ENCODE results near the gene GNAS.

The GNAS gene

DNA sequence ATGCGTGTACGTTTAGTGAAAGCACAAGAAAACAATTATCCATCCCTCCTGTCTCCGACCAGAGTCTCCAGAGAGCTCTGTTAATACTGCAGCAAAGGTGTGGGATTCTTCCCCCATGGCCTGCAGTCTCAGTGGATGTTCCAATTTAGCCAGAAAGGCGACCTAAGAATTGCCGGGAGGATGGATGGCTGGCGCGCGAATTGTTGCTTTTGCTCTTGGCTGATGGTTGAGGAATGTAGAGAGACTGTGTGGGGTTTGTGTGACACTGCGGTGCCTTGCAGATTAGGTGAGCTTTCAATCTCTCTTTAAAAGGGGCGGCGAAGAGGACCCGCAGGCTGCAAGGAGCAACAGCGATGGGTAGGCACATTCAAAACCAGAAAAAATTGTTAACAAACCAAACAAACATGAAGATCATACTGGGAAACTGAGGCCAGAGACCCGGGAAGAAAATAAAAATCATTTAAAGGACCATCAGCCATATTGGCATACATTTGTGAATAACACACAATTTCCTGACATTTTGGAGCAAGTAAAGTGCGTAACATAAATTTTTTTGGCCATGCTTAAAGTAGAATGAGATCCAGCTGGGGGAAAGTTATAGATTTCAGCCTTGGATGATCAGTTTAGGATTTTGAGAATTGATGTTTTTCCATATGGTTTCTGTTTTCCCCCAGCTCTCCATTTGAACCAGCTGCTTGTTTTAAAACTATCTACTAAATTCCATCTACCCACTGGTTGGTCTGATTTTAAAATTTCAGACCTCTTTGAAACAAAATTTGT is 46.3 kb downstream of the GNAS start:
- DNase-seq (ENCODE audit: low spot score), result no peak

GRCh38 chr20:58899512-58899911 is 47.0 kb downstream of the GNAS start:
- DNase-seq (ENCODE audit: low spot score), result no peak

GRCh38 chr20:58900397-58900796 is 47.9 kb downstream of the GNAS start:
- no peak for DNase-seq (ENCODE audit: low spot score)

GRCh38 chr20:58901488-58902402 is 49.2 kb downstream of the GNAS start:
- DNase-seq (ENCODE audit: low spot score), result no peak

DNA sequence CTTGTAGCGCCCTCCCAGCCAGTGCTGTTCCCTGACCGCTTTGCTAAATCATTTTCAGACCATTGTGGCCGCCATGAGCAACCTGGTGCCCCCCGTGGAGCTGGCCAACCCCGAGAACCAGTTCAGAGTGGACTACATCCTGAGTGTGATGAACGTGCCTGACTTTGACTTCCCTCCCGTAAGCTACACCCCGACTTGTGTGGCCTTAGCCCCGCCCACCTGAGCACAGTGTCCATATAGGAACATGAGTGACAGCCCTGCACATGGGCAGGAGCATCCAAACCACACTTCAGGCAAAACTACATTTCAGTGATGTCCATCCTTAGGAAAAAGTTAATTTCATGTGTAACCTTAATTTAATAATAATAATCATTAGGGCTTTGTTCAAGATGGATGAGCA is 51.1 kb downstream of the GNAS start:
- no peak for DNase-seq (ENCODE audit: low spot score)

DNA sequence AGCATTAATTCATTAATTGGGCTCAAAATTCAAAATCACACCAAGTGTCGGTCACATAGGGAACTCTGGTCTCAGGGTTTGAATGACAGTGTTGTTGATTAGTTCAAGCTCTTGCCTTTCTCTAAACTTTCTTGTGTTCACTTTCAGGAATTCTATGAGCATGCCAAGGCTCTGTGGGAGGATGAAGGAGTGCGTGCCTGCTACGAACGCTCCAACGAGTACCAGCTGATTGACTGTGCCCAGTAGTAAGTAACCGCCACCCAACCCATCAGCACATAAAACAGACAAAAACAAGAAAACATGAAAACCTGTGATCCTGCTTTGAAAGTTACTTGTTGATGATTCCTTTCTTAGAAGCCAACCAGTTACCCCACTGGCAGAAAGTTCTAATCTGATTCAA is 52.7 kb downstream of the GNAS start:
- no peak for DNase-seq (ENCODE audit: low spot score)

DNA sequence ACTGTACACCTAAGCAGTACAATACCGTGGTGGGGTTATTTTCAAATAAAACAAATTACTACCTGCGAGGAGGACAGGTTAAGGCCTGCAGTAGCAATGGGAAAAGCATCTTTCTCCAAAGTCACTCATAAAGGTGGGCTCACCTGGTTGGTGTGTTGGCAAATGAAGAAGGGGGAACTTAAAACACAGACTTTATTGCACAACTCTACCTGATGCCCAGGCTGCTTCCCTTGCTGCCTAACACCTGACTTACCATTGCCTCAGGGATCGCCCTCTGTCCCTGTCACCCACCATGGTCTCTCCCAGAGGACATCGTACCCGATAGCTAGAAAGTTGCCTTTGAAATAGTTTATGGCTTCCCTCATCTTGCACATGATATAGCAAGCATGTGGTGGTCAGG is 53.6 kb downstream of the GNAS start:
- no peak for DNase-seq (ENCODE audit: low spot score)

- no peak for DNase-seq (ENCODE audit: low spot score)
These were observed 54.4 kb downstream of the GNAS start for GRCh38 chr20:58906894-58907293.

GRCh38 chr20:58907320-58908137 is 55.0 kb downstream of the GNAS start:
- DNase-seq (ENCODE audit: low spot score), result peak; percentile 77

- no peak for DNase-seq (ENCODE audit: low spot score)
These were observed 55.7 kb downstream of the GNAS start for GRCh38 chr20:58908221-58908620.

- no peak for DNase-seq (ENCODE audit: low spot score)
These were observed 56.4 kb downstream of the GNAS start for GRCh38 chr20:58908941-58909340.

GRCh38 chr20:58909585-58909984 is 57.1 kb downstream of the GNAS start:
- no peak for DNase-seq (ENCODE audit: low spot score)

GRCh38 chr20:58910473-58910872 is 58.0 kb downstream of the GNAS start:
- no peak for DNase-seq (ENCODE audit: low spot score)

- no peak for DNase-seq (ENCODE audit: low spot score)
These were observed 58.8 kb downstream of the GNAS start for GRCh38 chr20:58911309-58911708.

DNA sequence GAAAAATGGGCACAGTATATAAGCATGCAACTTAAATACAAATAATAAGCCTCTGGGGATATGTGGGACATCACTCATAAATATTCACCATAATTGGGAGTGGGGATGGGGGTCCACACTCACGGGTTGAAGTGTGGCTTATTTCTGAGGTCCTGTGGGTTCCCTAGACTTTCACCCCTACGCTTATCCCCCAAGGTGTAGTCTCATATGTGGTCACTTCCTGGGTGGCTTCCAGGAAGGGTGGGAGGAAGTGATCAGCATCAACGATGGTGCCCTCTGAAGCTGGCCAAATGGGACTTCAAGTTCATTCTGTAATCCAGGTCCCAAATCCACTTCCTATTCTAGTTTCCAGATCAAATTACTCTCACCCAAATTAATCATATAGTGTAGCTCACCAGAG is 59.5 kb downstream of the GNAS start:
- DNase-seq (ENCODE audit: low spot score), result no peak

DNA sequence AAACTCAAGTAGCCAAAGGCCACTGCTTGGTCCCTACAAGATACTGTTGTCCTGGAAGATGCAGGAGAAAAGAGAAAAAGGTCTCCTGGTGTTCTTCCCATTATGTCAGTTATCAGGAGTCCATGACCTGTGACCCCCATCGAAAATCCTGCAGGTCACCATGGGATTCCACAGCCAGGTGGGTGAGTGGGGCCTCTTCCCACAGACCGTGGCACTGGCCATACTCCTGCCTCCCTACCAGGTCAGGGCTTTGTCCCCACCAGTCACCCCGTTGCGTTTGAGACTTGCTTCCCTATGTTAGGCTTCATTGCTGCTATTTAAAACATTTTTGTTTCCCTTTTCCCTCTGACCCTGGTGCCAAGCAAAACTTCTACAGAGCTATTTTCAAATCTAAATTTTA is 60.6 kb downstream of the GNAS start:
- no peak for DNase-seq (ENCODE audit: low spot score)

DNA sequence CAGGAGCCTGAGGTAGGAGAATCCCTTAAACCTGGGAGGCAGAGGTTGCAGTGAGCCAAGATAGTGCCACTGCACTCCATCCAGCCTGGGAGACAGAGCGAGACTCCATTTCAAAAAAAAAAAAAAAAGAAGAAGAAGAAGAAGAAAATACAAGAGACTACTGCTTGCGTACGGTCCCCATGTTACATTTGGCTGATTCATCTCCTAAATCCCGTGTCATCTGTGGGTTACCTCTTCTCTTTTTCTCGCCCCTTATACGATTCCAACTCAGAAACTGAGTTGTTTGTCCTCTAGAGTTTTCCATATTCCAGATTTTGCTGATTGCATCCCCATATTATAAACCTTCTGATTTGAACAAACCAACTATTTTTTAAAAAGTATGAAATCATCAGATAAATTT is 66.1 kb downstream of the GNAS start:
- no peak for DNase-seq (ENCODE audit: low spot score)

GRCh38 chr20:58921564-58921963 is 69.0 kb downstream of the GNAS start:
- DNase-seq (ENCODE audit: low spot score), result no peak

DNA sequence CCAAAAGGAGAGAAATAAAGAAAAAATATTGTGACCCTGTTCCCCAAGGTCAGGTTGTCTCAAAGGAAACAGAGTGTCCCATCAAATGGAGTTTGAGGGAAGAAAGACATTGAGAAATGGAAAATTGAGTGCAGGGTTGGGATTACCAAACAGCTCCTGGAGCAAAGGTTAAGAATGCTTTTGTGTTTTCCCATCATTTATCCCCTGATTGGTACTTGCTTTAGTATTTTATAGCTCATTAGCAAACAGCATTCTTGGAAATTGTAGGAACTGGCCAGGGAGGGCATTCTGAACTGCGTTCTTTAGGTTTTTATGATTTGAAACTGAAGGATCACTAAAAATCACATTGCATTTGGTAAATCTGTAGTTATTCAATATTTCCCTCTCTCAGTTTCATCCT is 69.5 kb downstream of the GNAS start:
- no peak for DNase-seq (ENCODE audit: low spot score)

DNA sequence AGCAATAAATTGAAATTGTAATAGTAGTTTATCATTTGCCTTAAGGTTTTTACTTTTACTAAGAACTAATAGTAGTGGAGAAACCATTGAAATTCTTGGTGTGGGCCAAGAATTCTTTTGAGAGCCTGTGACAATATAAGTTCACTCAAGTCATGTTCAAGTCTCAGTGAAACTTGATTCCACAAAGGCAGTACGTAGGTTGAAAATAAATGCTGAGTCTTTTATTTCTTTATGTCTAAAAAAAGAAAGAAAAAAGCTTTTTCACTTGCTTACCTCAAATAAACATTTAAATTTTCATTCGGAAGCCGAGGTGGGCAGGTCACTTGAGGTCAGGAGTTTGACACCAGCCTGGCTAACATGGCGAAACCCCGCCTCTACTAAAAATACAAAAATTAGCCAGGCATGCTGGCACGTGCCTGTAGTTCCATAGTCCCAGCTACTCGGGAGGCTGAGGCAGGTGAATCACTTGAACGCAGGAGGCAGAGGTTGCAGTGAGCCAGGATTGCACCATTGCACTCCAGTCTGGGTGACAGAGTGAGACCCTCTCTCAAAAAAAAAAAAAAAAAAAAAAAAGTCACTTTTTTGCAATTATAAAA is 70.7 kb downstream of the GNAS start:
- no peak for DNase-seq (ENCODE audit: low spot score)

- DNase-seq (ENCODE audit: low spot score), result no peak
These were observed 74.4 kb downstream of the GNAS start for GRCh38 chr20:58926802-58927489.

Measured in germinal center (tissue), 1 donor.